ENCODE measurements around the gene WHRN.

Gene WHRN

DNA sequence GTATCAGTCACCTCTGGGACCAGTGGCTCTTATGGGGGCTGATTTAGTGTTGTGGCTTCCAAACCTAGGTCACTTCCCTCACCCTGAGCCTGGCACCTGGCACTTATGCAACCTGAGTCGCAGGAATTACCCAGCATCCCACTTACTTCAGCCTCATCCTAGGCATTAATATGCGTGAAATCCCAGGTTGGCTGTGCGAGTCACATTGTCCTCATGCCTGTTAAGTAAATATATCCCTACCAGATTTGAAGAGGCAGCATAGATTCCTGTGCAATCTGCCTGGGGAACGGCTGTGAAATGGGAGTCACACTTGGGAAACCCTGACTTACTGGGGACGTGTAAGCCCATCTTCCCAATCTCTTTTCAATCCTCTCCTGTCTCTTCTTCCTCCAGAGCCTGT lies 74.8 kb downstream of the WHRN start:
- H3K4me3 ChIP-seq (ENCODE audit: low read length): no peak overlapping the region
- DNase-seq (ENCODE audit: low read depth): no peak
- TF ChIP-seq, protein P1, sequence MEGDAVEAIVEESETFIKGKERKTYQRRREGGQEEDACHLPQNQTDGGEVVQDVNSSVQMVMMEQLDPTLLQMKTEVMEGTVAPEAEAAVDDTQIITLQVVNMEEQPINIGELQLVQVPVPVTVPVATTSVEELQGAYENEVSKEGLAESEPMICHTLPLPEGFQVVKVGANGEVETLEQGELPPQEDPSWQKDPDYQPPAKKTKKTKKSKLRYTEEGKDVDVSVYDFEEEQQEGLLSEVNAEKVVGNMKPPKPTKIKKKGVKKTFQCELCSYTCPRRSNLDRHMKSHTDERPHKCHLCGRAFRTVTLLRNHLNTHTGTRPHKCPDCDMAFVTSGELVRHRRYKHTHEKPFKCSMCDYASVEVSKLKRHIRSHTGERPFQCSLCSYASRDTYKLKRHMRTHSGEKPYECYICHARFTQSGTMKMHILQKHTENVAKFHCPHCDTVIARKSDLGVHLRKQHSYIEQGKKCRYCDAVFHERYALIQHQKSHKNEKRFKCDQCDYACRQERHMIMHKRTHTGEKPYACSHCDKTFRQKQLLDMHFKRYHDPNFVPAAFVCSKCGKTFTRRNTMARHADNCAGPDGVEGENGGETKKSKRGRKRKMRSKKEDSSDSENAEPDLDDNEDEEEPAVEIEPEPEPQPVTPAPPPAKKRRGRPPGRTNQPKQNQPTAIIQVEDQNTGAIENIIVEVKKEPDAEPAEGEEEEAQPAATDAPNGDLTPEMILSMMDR (conservative IDR thresholded peaks at IDR 0.05; ENCODE audit: low read length): no peak

DNA sequence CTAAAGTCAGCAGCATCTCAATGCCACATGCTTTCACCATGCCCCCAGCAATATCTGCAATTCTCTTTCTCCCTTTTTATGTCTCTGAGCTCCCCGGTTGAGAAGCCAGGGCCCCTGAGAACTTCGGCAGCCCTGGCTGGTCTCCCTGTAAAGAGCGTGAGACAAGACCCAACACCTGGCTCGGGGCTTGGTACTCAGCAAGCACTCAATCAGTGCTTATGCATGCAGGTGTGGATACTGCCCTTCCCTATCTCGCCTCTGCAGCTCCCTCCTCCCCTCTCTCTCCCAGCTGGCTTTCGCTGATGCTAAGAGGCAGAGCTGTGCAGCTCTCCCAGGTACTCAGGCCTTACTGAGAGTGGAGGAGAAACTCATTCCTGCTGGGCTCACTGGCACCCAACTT lies 75.8 kb downstream of the WHRN start:
- TF ChIP-seq, protein P1 (conservative IDR thresholded peaks at IDR 0.05; ENCODE audit: low read length): no peak
- no peak overlapping the region for H3K4me3 ChIP-seq (ENCODE audit: low read length)

DNA sequence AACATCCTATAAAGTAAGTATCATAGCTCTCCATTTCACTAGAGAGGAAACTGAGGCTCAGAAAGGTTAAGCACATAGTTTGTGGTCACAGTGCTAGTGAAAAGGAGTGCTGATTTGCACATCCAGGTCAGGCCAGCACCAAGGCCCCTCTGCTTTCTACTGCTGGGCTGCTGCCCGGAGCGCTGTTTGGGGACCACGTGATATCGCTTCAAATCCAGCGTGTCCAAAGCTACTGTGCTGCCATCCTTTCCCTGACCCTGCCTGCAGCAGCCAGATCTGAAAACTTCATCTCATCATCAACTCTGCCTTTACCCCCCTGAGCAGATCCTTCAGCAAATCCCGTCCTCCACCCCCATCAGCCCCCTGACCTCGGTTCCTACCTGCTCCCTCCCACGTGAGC lies 76.8 kb downstream of the WHRN start:
- DNase-seq (ENCODE audit: low read depth): no peak
- TF ChIP-seq, protein P1 (conservative IDR thresholded peaks at IDR 0.05; ENCODE audit: low read length): no peak
- no peak overlapping the region for H3K4me3 ChIP-seq (ENCODE audit: low read length)

More for the DNA sequence above, 75.8 kb downstream of the WHRN start:
- no peak for DNase-seq (ENCODE audit: low read depth)

DNA sequence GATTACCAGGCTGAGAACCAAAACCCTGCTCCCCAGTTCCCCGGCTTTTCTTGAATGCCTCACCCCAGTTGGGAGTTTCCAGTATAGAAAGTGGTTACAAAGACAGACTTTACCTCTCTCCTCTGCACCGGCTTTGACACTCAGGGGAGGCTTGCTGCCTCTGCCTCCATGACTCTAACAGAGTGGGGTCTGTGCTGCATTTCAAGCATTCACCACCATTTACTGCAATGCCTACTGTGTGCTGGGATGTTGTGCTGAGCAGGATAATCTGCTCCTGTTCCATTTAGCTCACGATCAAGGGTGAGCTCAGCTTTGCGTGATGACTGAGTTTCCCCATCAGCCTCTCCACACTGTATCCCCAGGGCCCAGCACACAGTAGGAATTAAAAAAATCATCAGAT lies 77.6 kb downstream of the WHRN start:
- TF ChIP-seq, protein P1 (conservative IDR thresholded peaks at IDR 0.05; ENCODE audit: low read length): no peak
- no peak overlapping the region for H3K4me3 ChIP-seq (ENCODE audit: low read length)
- no peak for DNase-seq (ENCODE audit: low read depth)

DNA sequence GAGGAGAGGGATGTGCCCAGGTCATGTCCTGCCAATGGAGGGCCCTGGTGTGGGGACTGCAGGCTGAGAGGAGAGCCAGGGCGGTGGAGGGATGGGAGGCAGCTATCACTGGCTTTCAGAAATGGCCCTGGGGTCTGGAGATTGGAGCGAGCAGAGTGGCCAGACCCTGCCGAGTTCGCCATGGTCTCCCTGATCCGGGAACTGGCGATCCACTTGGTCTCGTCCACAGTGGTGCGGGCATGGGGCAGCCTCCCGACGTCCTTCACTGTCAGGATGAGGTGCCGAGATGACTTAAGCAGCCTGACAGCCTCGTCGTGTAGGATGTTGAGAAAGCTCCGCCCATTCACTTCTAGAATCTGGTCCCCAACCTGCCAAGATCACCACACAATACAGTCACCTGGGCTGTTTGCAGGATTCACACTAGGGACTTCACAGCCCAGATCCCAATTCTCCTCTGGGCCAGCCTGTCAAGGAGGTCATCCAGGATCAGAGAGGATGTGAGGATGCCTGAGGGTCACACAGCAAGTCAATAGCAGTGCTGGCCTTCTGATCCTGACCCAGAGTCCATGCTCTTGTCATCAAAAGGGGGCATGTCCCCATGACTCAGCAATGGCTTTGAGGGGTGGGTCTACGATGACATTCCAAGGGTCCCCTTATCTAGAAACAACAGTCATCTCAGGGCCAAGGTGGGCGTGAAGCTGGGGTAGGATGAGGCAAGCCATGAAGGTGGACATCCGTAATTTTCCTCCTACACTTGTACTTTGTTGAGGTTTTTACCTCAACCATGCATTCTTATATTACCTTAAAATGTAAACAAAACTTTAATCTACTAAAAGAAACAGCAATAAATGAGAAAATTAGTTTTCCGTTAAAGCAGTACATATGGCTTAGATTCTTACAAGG lies 79.0 kb downstream of the WHRN start:
- TF ChIP-seq, protein P1 (conservative IDR thresholded peaks at IDR 0.05; ENCODE audit: low read length): no peak
- no peak overlapping the region for H3K4me3 ChIP-seq (ENCODE audit: low read length)
- no peak for DNase-seq (ENCODE audit: low read depth)

DNA sequence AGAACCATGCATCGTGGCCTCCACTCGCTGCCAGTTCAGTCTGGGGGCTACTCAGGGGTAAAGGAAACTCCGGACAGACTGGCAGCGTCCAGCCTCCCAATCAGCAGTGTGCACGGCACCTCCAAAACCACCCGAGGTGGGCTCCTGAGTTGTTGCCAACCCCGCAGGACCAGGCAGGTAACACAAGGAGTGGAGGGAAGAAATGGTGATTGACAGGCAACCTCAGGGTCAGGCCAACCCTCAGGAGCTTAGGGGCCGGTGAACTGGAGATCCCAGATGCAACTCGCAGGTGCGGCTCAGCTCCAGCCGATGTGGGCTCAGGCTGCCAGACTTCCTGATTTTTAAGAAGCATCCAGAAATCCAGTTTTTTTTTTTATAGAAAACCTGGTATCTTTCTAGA lies 80.1 kb downstream of the WHRN start:
- TF ChIP-seq, protein P1 (conservative IDR thresholded peaks at IDR 0.05; ENCODE audit: low read length): no peak
- DNase-seq (ENCODE audit: low read depth): no peak

DNA sequence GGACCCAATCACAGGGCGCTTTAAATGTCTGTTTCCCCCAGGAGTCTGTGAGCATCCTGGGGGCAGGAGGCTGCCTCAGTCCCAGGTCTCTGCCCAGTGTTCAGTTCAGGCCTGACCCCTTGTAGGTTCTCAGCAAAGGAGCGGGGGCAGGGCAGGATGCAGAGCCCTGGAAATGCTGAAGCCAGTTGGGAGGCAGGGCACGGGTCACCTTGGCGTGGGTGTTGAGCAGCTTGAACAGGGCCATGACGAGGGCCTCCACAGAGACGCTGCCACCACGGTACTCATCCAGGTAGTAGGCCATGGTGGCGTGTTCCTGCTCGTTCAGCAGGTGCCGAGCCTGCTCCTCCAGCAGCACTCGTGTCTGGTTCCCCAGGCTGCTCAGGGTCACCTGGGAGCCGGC lies 81.1 kb downstream of the WHRN start:
- no peak for DNase-seq (ENCODE audit: low read depth)
- TF ChIP-seq, protein P1 (conservative IDR thresholded peaks at IDR 0.05; ENCODE audit: low read length): no peak

More for the DNA sequence above, 80.1 kb downstream of the WHRN start:
- no peak overlapping the region for H3K4me3 ChIP-seq (ENCODE audit: low read length)

More for the DNA sequence above, 81.1 kb downstream of the WHRN start:
- no peak overlapping the region for H3K4me3 ChIP-seq (ENCODE audit: low read length)
